C4-2B (cell line): Measurements from ENCODE around the gene STARD13.

Source experiments
- CTCF ChIP-seq: fragments of 450-650 bp; conservative IDR thresholded peaks from 2 replicates; pipeline ENCODE4 v1.5.1; 2017; ENCODE audit warnings: mild to moderate bottlenecking
- ZFX ChIP-seq: fragments of 450-650 bp; IDR thresholded peaks from 2 replicates; pipeline ENCODE4 v1.6.1; 2017

GRCh38 chr13:33330483-33330882 lies 44.9 kb upstream of the STARD13 start:
- TF ChIP-seq CTCF = no peak
- TF ChIP-seq ZFX = no peak
